ENCODE data around the gene RIC8B.

RIC8B gene

GRCh38 chr12:106780010-106780631, 5.6 kb downstream of the RIC8B start:
- Histone ChIP-seq H3K27me3 (ENCODE audit: control insufficient read depth in 1 of 2, insufficient read depth in 2 of 2, low read length in 2 of 2) (no peaks in the 10 kb centered on the region), H3K4me1 (ENCODE audit: insufficient read depth, low read length) (peaks cover 9% of the 10 kb centered on the region), H3K36me3 (ENCODE audit: insufficient read depth, low read length) (peaks cover 10% of the 10 kb centered on the region), H3K9me3 (ENCODE audit: low read length) (no peaks in the 10 kb centered on the region), H3K4me3 (ENCODE audit: low read depth in 1 of 2, low read length in 2 of 2) (no peak overlapping the region), H3K9ac (ENCODE audit: low read length) (no peak overlapping the region), H3K27ac (ENCODE audit: low read depth, low read length) (no peak overlapping the region)

- Histone ChIP-seq H3K36me3 (ENCODE audit: insufficient read depth, low read length) (peaks cover 11% of the 10 kb centered on the region), H3K4me1 (ENCODE audit: insufficient read depth, low read length) (no peaks in the 10 kb centered on the region), H3K27me3 (ENCODE audit: control insufficient read depth in 1 of 2, insufficient read depth in 2 of 2, low read length in 2 of 2) (no peaks in the 10 kb centered on the region), H3K4me3 (ENCODE audit: low read depth in 1 of 2, low read length in 2 of 2) (no peak overlapping the region), H3K27ac (ENCODE audit: low read depth, low read length) (no peak overlapping the region), H3K9me3 (ENCODE audit: low read length) (no peaks in the 10 kb centered on the region), H3K9ac (ENCODE audit: low read length) (no peak overlapping the region)
Observed at GRCh38 chr12:106782619-106783018, 8.1 kb downstream of the RIC8B start.

- no peaks in the 10 kb centered on the region for H3K9me3 ChIP-seq (ENCODE audit: low read length)
Observed at GRCh38 chr12:106783515-106783914, 9.0 kb downstream of the RIC8B start.

GRCh38 chr12:106790020-106790419, 15.5 kb downstream of the RIC8B start:
- peaks cover 18% of the 10 kb centered on the region for H3K36me3 ChIP-seq (ENCODE audit: insufficient read depth, low read length)
- H3K4me1 ChIP-seq (ENCODE audit: insufficient read depth, low read length): no peaks in the 10 kb centered on the region
- H3K9me3 ChIP-seq (ENCODE audit: low read length): no peaks in the 10 kb centered on the region
- H3K27ac ChIP-seq (ENCODE audit: low read depth, low read length): no peak overlapping the region
- H3K4me3 ChIP-seq (ENCODE audit: low read depth in 1 of 2, low read length in 2 of 2): no peak overlapping the region
- no peak overlapping the region for H3K9ac ChIP-seq (ENCODE audit: low read length)
- H3K27me3 ChIP-seq (ENCODE audit: control insufficient read depth in 1 of 2, insufficient read depth in 2 of 2, low read length in 2 of 2): no peaks in the 10 kb centered on the region

More at GRCh38 chr12:106783515-106783914, 9.0 kb downstream of the RIC8B start:
- Histone ChIP-seq H3K36me3 (ENCODE audit: insufficient read depth, low read length) (peaks cover 11% of the 10 kb centered on the region), H3K27me3 (ENCODE audit: control insufficient read depth in 1 of 2, insufficient read depth in 2 of 2, low read length in 2 of 2) (no peaks in the 10 kb centered on the region), H3K4me1 (ENCODE audit: insufficient read depth, low read length) (no peaks in the 10 kb centered on the region), H3K27ac (ENCODE audit: low read depth, low read length) (no peak overlapping the region), H3K4me3 (ENCODE audit: low read depth in 1 of 2, low read length in 2 of 2) (no peak overlapping the region), H3K9ac (ENCODE audit: low read length) (no peak overlapping the region)

- Histone ChIP-seq H3K9ac (ENCODE audit: low read length) (no peak overlapping the region), H3K4me1 (ENCODE audit: insufficient read depth, low read length) (no peaks in the 10 kb centered on the region), H3K4me3 (ENCODE audit: low read depth in 1 of 2, low read length in 2 of 2) (no peak overlapping the region), H3K9me3 (ENCODE audit: low read length) (no peaks in the 10 kb centered on the region), H3K27ac (ENCODE audit: low read depth, low read length) (no peak overlapping the region), H3K36me3 (ENCODE audit: insufficient read depth, low read length) (peaks cover 16% of the 10 kb centered on the region), H3K27me3 (ENCODE audit: control insufficient read depth in 1 of 2, insufficient read depth in 2 of 2, low read length in 2 of 2) (no peaks in the 10 kb centered on the region)
Observed at GRCh38 chr12:106791531-106791930, 17.0 kb downstream of the RIC8B start.

- Histone ChIP-seq H3K27me3 (ENCODE audit: control insufficient read depth in 1 of 2, insufficient read depth in 2 of 2, low read length in 2 of 2) (no peaks in the 10 kb centered on the region), H3K27ac (ENCODE audit: low read depth, low read length) (no peak overlapping the region), H3K4me1 (ENCODE audit: insufficient read depth, low read length) (no peaks in the 10 kb centered on the region), H3K9ac (ENCODE audit: low read length) (no peak overlapping the region), H3K36me3 (ENCODE audit: insufficient read depth, low read length) (peaks cover 16% of the 10 kb centered on the region), H3K4me3 (ENCODE audit: low read depth in 1 of 2, low read length in 2 of 2) (no peak overlapping the region), H3K9me3 (ENCODE audit: low read length) (no peaks in the 10 kb centered on the region)
Observed at GRCh38 chr12:106794369-106794768, 19.9 kb downstream of the RIC8B start.

GRCh38 chr12:106801167-106801708, 26.8 kb downstream of the RIC8B start:
- H3K27ac ChIP-seq (ENCODE audit: low read depth, low read length): no peak overlapping the region
- H3K4me3 ChIP-seq (ENCODE audit: low read depth in 1 of 2, low read length in 2 of 2): no peak overlapping the region
- H3K27me3 ChIP-seq (ENCODE audit: control insufficient read depth in 1 of 2, insufficient read depth in 2 of 2, low read length in 2 of 2): no peaks in the 10 kb centered on the region
- H3K9ac ChIP-seq (ENCODE audit: low read length): no peak overlapping the region
- no peaks in the 10 kb centered on the region for H3K36me3 ChIP-seq (ENCODE audit: insufficient read depth, low read length)
- H3K9me3 ChIP-seq (ENCODE audit: low read length): no peaks in the 10 kb centered on the region
- no peaks in the 10 kb centered on the region for H3K4me1 ChIP-seq (ENCODE audit: insufficient read depth, low read length)

- Histone ChIP-seq H3K27me3 (ENCODE audit: control insufficient read depth in 1 of 2, insufficient read depth in 2 of 2, low read length in 2 of 2) (no peaks in the 10 kb centered on the region), H3K4me1 (ENCODE audit: insufficient read depth, low read length) (no peaks in the 10 kb centered on the region), H3K9me3 (ENCODE audit: low read length) (no peaks in the 10 kb centered on the region), H3K9ac (ENCODE audit: low read length) (no peak overlapping the region), H3K27ac (ENCODE audit: low read depth, low read length) (no peak overlapping the region), H3K4me3 (ENCODE audit: low read depth in 1 of 2, low read length in 2 of 2) (no peak overlapping the region), H3K36me3 (ENCODE audit: insufficient read depth, low read length) (no peaks in the 10 kb centered on the region)
Observed at GRCh38 chr12:106801830-106802533, 27.5 kb downstream of the RIC8B start.

GRCh38 chr12:106804668-106805067, 30.2 kb downstream of the RIC8B start:
- Histone ChIP-seq H3K9ac (ENCODE audit: low read length) (no peak overlapping the region), H3K27me3 (ENCODE audit: control insufficient read depth in 1 of 2, insufficient read depth in 2 of 2, low read length in 2 of 2) (no peaks in the 10 kb centered on the region), H3K36me3 (ENCODE audit: insufficient read depth, low read length) (no peaks in the 10 kb centered on the region), H3K4me1 (ENCODE audit: insufficient read depth, low read length) (no peaks in the 10 kb centered on the region), H3K4me3 (ENCODE audit: low read depth in 1 of 2, low read length in 2 of 2) (no peak overlapping the region), H3K9me3 (ENCODE audit: low read length) (no peaks in the 10 kb centered on the region), H3K27ac (ENCODE audit: low read depth, low read length) (no peak overlapping the region)

- no peak overlapping the region for H3K27ac ChIP-seq (ENCODE audit: low read depth, low read length)
- no peaks in the 10 kb centered on the region for H3K27me3 ChIP-seq (ENCODE audit: control insufficient read depth in 1 of 2, insufficient read depth in 2 of 2, low read length in 2 of 2)
- H3K9me3 ChIP-seq (ENCODE audit: low read length): no peaks in the 10 kb centered on the region
- H3K4me1 ChIP-seq (ENCODE audit: insufficient read depth, low read length): peaks cover 20% of the 10 kb centered on the region
- no peaks in the 10 kb centered on the region for H3K36me3 ChIP-seq (ENCODE audit: insufficient read depth, low read length)
- no peak overlapping the region for H3K9ac ChIP-seq (ENCODE audit: low read length)
- no peak overlapping the region for H3K4me3 ChIP-seq (ENCODE audit: low read depth in 1 of 2, low read length in 2 of 2)
Observed at GRCh38 chr12:106814714-106815113, 40.2 kb downstream of the RIC8B start.

GRCh38 chr12:106815741-106816140, 41.3 kb downstream of the RIC8B start:
- H3K27ac ChIP-seq (ENCODE audit: low read depth, low read length): no peak overlapping the region
- H3K9me3 ChIP-seq (ENCODE audit: low read length): no peaks in the 10 kb centered on the region
- H3K27me3 ChIP-seq (ENCODE audit: control insufficient read depth in 1 of 2, insufficient read depth in 2 of 2, low read length in 2 of 2): no peaks in the 10 kb centered on the region
- no peaks in the 10 kb centered on the region for H3K36me3 ChIP-seq (ENCODE audit: insufficient read depth, low read length)
- no peak overlapping the region for H3K4me3 ChIP-seq (ENCODE audit: low read depth in 1 of 2, low read length in 2 of 2)
- H3K4me1 ChIP-seq (ENCODE audit: insufficient read depth, low read length): peaks cover 20% of the 10 kb centered on the region
- no peak overlapping the region for H3K9ac ChIP-seq (ENCODE audit: low read length)

- no peaks in the 10 kb centered on the region for H3K36me3 ChIP-seq (ENCODE audit: insufficient read depth, low read length)
- no peak overlapping the region for H3K9ac ChIP-seq (ENCODE audit: low read length)
- H3K27ac ChIP-seq (ENCODE audit: low read depth, low read length): no peak overlapping the region
- H3K9me3 ChIP-seq (ENCODE audit: low read length): no peaks in the 10 kb centered on the region
- H3K4me1 ChIP-seq (ENCODE audit: insufficient read depth, low read length): peaks cover 20% of the 10 kb centered on the region
- H3K27me3 ChIP-seq (ENCODE audit: control insufficient read depth in 1 of 2, insufficient read depth in 2 of 2, low read length in 2 of 2): no peaks in the 10 kb centered on the region
- no peak overlapping the region for H3K4me3 ChIP-seq (ENCODE audit: low read depth in 1 of 2, low read length in 2 of 2)
Observed at GRCh38 chr12:106816231-106816630, 41.7 kb downstream of the RIC8B start.
